ENCODE data around the gene VMP1.
"Not testable (repeated sequence)": the region's sequence is repeated elsewhere in the genome, so short reads cannot be mapped to it uniquely, and the experiment has no call there.

Gene VMP1

GRCh38 chr17:59872351-59872750, 164.9 kb downstream of the VMP1 start:
- no peak for DNase-seq

DNA sequence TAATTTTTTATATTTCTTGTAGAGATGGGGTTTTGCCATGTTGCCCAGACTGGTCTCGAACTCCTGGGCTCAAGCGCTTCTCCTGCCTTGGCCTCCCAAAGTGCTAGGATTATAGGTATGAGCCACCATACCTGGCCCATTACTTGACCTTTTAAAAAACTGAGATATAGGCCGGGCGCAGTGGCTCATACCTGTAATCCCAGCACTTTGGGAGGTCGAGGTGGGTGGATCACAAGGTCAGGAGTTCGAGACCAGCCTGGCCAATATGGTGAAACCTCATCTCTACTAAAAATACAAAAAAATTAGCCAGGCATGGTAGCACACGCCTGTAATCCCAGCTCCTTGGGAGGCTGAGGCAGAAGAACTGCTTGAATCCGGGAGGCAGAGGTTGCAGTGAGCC, 166.0 kb downstream of the VMP1 start:
- not testable (repeated sequence) for DNase-seq

GRCh38 chr17:59874376-59874775, 166.9 kb downstream of the VMP1 start:
- no peak for DNase-seq

GRCh38 chr17:59876107-59876506, 168.7 kb downstream of the VMP1 start:
- no peak for DNase-seq

GRCh38 chr17:59877965-59878364, 170.5 kb downstream of the VMP1 start:
- DNase-seq, result no peak

DNA sequence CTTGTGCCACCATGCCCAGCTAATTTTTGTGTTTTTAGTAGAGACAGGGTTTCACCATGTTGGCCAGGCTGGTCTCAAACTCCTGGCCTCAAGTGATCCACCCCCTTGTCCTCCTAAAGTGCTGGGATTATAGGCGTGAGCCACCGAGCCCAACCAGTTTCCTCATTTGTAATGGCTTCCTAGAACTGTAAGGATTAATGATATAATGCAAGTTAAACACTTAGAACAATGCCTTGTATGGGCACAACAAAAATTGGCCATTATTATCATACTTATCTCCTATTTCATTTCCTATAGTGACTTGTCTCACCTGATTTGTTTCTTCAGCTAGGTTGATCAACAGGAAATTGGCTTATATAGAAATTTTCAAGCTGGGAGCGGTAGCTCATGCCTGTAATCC, 171.2 kb downstream of the VMP1 start:
- DNase-seq, result no peak

DNA sequence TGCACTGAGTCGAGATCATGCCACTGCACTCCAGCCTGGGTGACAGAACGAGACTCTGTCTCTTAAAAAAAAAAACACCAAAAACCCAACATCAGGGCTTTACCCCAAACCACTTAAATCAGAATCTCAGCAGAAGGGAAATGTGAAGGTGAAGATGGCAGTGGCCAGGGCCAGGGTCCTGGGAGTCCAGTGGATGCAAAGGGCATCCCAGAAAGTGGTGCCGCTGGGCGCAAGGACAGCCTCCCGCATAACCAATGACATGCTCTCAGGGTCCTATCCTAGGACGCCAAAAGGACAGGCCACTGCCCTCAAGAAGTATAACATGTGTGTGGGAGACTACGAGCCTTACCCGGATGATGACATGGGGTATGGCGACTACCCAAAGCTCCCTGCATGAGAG, 177.4 kb downstream of the VMP1 start:
- no peak for DNase-seq

- no peak for DNase-seq
Measured at GRCh38 chr17:59888145-59888750, 180.8 kb downstream of the VMP1 start.

- DNase-seq, result no peak
Measured at GRCh38 chr17:59890720-59891119, 183.3 kb downstream of the VMP1 start.
